Raji (cell line): ENCODE measurements around the gene OR51B6.

ENCODE experiments used
- POLR2A ChIP-seq: IDR thresholded peaks from 2 replicates; pipeline ENCODE4 v1.6.1; 2011; ENCODE audit warnings: low read depth, low read length, control low read depth; ENCODE audit not compliant: insufficient read depth

Gene OR51B6

GRCh38 chr11:5363679-5364078 lies 12.4 kb downstream of the OR51B6 start:
- TF ChIP-seq POLR2A = no peak

DNA sequence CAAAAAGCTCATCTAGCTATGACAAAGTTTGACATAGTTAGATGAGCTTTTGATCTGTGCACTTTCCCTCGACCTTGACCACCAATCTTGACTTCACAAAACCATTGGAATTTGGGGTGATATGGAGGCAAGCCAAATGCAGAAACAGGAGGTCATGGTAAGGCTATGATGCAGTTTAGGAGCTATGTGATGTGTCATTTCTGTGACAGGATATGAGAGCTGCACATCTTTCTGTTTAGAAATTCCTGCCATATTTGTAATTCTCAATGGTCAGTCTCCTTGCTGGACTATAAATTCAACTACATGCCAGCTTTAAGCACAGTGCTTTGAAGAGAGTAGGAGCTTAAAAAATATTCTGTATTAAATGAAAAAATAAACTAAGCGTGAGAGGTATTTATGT lies 12.9 kb downstream of the OR51B6 start:
- TF ChIP-seq POLR2A = no peak

DNA sequence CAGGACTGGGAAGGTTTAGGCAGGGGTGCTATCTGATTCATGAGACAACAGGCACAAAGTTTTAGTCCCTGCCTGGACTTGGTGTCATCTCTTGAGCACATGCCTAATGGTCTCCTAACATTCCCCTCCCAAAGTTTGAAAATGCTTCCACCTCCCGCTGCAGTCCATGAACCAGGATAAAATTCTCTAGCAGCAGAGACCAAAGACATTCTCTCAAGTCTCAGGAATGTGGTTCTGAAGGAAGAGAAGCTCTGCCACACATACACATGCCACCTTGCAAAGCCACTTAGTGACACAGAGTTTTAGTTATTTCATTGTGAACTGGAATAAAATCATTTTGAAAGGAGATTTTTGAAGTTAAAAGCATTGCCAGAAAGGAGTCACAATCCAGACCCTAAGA lies 15.5 kb downstream of the OR51B6 start:
- no peak for TF ChIP-seq POLR2A

GRCh38 chr11:5367448-5368074 lies 16.3 kb downstream of the OR51B6 start:
- TF ChIP-seq POLR2A = no peak

DNA sequence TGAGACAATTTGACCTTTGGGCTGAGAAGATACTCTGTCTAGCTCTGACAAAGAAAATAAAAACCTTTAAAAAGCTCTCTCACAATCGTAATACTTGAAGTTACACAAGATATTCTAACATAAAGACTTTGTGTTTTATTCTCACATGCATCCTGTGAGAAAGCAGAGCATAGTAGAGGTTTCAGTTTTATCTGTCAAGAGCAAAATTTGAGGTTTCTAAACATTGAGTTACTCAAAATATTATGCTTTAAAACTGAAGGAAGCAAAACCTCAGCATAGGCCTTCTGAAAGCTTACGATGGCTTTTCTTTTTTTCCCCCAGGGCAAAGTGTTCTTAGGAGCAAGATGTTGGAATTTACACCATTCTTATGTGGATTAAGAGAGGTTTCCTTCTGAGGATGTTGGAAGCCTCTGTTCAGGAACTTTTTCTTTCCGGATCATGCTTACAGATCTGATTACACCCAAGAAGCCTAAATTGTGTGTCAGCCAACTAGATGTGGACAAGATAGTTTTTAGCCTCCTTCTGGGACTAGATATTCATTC lies 17.3 kb downstream of the OR51B6 start:
- TF ChIP-seq POLR2A = no peak

DNA sequence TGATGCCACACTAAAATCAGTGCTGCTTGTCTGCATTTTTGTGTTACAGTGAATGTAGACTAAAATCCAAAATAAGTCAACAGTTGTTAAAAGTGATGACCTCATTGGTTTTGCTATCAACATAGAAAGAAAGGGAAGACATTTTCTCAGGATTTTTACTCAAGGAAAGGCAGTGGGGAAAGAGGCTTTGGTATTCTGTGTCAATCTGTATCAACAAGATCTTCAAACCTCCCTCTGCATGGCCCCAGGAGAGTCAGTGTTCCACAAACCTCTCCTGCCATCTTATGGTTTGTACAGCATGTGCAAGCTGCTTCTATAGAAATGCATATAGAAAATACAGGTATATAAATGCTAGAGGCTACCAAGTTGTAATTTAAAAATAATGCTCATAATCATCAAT lies 18.5 kb downstream of the OR51B6 start:
- no peak for TF ChIP-seq POLR2A

- TF ChIP-seq POLR2A = no peak
These were observed 29.5 kb downstream of the OR51B6 start for GRCh38 chr11:5380740-5381342.

DNA sequence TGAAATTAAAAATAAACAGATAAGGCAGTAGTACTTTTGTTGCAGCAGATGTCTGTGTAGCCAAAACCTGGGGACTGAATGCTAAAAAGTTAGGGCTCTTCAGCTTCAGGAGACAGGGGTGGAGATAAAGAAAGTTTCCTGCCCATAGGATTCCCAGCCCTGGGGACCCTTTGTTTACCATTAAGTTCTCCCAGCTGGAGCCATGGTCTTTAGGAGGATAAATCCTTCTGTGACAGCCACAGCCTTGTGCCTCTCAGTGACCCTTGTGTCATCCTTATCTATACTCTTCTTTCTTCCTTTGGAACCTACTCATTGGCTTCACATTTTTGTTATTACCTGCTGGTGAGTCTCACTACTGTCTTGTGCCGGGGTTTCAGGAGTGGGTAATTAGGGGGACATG lies 32.3 kb downstream of the OR51B6 start, which contains the start of gene OR51M1:
TSS of gene OR51M1 (plus strand) at position 237 of the 400 bp plus-strand sequence. CDS start 5,587 bp downstream, outside the sequence.
- TF ChIP-seq POLR2A = no peak

- TF ChIP-seq POLR2A = no peak
These were observed 33.0 kb downstream of the OR51B6 start for GRCh38 chr11:5384335-5384734.

- TF ChIP-seq POLR2A = no peak
These were observed 38.9 kb downstream of the OR51B6 start for GRCh38 chr11:5390210-5390609.

DNA sequence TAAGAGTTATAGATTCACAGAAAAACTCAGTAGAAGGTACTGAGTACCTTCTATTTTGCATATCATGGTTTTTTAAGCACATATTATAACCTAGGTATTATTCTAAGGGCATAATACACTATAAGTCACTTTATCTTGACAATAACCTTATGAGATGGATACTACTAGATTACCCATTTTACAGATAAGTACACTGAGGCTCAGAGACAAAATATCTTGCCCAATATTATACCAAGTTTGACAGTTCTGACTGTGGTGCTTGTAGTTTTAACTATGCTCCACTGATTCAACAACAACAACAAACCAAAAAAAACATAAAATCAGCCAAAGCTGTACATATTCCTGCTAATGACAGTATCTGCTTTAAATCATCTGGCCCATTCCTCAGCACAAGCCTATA lies 42.8 kb downstream of the OR51B6 start:
- no peak for TF ChIP-seq POLR2A

DNA sequence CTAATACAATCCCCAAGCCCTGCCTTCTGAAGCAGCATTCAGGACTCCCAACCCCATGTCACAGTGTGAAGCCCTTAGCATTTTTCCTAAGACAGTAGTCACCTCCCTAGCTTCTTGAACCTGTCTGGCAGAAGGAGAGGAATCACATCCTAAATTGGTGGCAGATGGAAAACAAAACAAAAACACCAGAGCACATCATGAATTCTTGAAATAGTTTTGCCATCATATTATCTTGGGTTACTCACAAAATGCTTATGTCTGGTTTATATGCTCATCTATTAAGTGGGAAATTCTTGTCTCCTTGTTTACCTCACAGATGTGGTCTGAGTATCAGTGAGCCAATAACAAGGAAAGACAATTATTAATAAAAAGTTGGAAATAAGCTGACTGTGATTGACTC lies 47.6 kb downstream of the OR51B6 start:
- no peak for TF ChIP-seq POLR2A
